PC-3 (cell line): ENCODE results near the gene PRKAR1B.

Source experiments
- EZH2 ChIP-seq: fragments of 300-600 bp; sonication (generic); IDR thresholded peaks from one replicate; pipeline ENCODE4 v1.6.1; 2017; ENCODE audit warnings: antibody characterized with exemption, mild to moderate bottlenecking, low read length; ENCODE audit not compliant: unreplicated experiment
- EZH2phosphoT487 ChIP-seq: fragments of 300-600 bp; sonication (generic); IDR thresholded peaks from 2 replicates; pipeline ENCODE4 v1.6.1; 2018; ENCODE audit warnings: mild to moderate bottlenecking, antibody characterized with exemption, low read length, borderline replicate concordance
- TF ChIP-seq, protein P1 (sequence below): fragments of 300-600 bp; sonication (generic); conservative IDR thresholded peaks from 2 replicates; pipeline ENCODE4 v1.5.1; 2017; ENCODE audit warnings: antibody characterized with exemption, low read depth, mild to moderate bottlenecking, low read length

DNA sequence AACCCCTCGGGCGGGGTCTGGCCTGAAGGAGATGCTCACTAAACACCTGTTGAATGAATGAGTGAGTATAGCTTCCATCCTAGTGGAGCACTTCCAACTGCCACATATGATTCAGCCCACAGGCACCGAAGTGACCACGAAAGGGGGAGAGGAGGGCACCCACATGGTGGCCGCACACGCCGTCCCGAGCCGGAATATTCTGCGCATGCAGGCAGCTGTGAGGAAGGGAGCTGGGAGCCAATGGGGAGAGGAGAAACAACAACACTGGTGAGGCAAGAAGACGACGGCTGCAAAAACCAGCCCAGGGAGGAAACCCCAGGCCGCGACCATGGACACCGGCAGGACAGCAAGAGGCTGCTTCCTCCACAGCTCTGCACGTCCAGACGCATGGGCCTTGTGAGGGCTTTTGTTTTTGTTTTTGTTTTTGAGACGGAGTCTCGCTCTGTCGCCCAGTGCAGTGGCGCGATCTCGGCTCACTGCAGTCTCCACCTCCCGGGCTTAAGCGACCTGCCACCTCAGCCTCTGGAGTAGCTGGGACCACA is 67.7 kb downstream of the PRKAR1B start:
- TF ChIP-seq, protein P1, sequence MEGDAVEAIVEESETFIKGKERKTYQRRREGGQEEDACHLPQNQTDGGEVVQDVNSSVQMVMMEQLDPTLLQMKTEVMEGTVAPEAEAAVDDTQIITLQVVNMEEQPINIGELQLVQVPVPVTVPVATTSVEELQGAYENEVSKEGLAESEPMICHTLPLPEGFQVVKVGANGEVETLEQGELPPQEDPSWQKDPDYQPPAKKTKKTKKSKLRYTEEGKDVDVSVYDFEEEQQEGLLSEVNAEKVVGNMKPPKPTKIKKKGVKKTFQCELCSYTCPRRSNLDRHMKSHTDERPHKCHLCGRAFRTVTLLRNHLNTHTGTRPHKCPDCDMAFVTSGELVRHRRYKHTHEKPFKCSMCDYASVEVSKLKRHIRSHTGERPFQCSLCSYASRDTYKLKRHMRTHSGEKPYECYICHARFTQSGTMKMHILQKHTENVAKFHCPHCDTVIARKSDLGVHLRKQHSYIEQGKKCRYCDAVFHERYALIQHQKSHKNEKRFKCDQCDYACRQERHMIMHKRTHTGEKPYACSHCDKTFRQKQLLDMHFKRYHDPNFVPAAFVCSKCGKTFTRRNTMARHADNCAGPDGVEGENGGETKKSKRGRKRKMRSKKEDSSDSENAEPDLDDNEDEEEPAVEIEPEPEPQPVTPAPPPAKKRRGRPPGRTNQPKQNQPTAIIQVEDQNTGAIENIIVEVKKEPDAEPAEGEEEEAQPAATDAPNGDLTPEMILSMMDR = no peak
- no peak for TF ChIP-seq EZH2phosphoT487
- TF ChIP-seq EZH2 = no peak
